Gastroesophageal sphincter (tissue), 3 donors: ENCODE data around the gene ABCA5.

Experiments used
- CTCF ChIP-seq, 4 experiments: fragments of 200-600 bp in 2 of 4; fragments of 450-650 bp in 2 of 4; sonication (generic) in 1 of 4; IDR thresholded peaks; one replicate each; pipeline ENCODE4 v1.5.1; 2017 to 2019; ENCODE audit warnings: antibody characterized with exemption in 4 of 4, mild to moderate bottlenecking in 2 of 4, moderate library complexity in 2 of 4
- EP300 ChIP-seq: sonication (generic); formaldehyde crosslinking; IDR thresholded peaks from one replicate; pipeline ENCODE4 v1.6.1; 2017; ENCODE audit warnings: antibody characterized with exemption, mild to moderate bottlenecking
- POLR2A ChIP-seq, 2 donors: fragments of 450-650 bp; IDR thresholded peaks; one replicate each; pipeline ENCODE4 v1.6.1; 2017; ENCODE audit warnings: antibody characterized with exemption in 2 of 2, mild to moderate bottlenecking in 2 of 2, moderate library complexity in 1 of 2
- POLR2AphosphoS5 ChIP-seq: sonication (generic); formaldehyde crosslinking; IDR thresholded peaks from one replicate; pipeline ENCODE4 v1.6.1; 2017; ENCODE audit warnings: antibody characterized with exemption

DNA sequence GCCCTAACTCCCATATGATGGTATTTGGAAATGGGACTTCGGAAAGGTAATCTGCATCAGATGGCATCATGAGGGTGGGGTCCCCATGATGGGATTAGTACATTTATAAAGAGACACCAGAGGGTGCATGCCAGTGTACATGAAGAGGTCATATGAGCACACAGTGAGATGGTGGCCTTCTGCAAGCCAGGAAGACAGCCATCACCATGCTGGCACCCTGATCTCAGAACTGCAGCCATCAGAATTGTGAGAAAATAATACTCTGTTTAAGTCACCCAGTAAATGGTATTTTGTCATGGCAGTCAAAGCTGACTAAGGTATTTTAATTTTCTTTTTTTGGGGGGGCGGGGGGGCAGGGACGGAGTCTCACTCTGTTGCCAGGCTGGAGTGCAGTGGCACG lies 51.2 kb downstream of the ABCA5 start:
- TF ChIP-seq CTCF (IDR thresholded peaks at IDR 0.05) (no peak), POLR2AphosphoS5 (no peak), POLR2A (IDR thresholded peaks at IDR 0.05) (no peak), EP300 (no peak)
